Loucy (cell line): Measurements from ENCODE around the gene CREBL2.

Experiments
- EZH2phosphoT487 ChIP-seq: fragments of 200-600 bp; IDR thresholded peaks from 2 replicates; pipeline ENCODE4 v1.6.1; 2018; ENCODE audit warnings: antibody characterized with exemption, mild to moderate bottlenecking, moderate library complexity, borderline replicate concordance
- TF ChIP-seq, protein P1 (sequence below): fragments of 200-600 bp; sonication (generic); conservative IDR thresholded peaks from 2 replicates; pipeline ENCODE4 v1.5.1; 2014; ENCODE audit warnings: mild to moderate bottlenecking, antibody characterized with exemption, low read length

DNA sequence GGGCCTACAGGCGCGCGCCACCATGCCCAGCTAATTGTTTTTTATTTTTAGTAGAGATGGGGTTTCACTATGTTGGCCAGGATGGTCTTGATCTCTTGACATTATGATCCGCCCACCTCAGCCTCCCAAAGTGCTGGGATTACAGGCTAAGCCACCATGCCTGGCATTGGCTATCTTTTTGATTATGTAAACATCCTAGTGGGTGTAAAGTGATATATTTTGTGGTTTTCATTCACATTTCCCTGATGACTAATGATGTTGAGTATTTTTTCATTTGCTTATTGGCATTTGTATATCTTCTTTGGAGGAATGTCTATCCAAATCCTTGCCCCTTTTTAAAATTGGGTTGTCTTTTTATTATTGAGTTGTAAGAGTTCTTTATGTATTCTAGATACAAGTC lies 16.3 kb downstream of the CREBL2 start:
- TF ChIP-seq, protein P1, sequence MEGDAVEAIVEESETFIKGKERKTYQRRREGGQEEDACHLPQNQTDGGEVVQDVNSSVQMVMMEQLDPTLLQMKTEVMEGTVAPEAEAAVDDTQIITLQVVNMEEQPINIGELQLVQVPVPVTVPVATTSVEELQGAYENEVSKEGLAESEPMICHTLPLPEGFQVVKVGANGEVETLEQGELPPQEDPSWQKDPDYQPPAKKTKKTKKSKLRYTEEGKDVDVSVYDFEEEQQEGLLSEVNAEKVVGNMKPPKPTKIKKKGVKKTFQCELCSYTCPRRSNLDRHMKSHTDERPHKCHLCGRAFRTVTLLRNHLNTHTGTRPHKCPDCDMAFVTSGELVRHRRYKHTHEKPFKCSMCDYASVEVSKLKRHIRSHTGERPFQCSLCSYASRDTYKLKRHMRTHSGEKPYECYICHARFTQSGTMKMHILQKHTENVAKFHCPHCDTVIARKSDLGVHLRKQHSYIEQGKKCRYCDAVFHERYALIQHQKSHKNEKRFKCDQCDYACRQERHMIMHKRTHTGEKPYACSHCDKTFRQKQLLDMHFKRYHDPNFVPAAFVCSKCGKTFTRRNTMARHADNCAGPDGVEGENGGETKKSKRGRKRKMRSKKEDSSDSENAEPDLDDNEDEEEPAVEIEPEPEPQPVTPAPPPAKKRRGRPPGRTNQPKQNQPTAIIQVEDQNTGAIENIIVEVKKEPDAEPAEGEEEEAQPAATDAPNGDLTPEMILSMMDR: no peak
- TF ChIP-seq EZH2phosphoT487: no peak
